Measurements from ENCODE around the gene SHISA2. TPM values are rescaled to one million over a fixed set of nuclear protein-coding genes. Genes with fewer than 3 reads are reported as not detected.

The SHISA2 gene
- total and polyA plus RNA-seq, 2 of the 13 experiments (the other 11 are each of a cell fraction or from before 2014, with no cell fraction given): not detected

DNA sequence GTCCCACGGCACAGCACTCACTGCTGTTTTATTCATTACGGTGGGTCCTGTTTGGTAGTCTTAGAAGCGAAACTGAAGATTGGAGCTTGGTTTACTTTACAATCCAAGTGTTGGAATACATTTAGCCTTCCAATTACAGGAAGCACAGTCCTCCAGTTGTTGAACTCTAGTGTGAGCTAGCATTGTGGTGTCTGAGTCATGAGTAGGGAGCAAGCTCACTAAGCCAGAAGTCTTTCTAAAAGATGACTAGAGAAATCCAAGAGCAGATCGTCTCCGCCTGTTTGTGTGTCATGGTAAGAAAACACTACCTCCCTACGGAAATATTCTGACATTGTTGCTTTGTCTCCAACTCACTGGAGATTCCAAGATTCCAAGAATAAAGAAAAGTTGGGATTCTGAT is 10.1 kb upstream of the SHISA2 start:
- DNase-seq (ENCODE audit: low spot score) (no peak), FAIRE-seq (no peak), ATAC-seq (no peak)
- H3K27me3 ChIP-seq (ENCODE audit: control insufficient read depth in 1 of 2, insufficient read depth in 2 of 2, low read length in 2 of 2): peaks cover 1 to 17% of the 10 kb centered on the region in 2 experiments; a peak in 2 of 5 replicates
- H3K4me1 ChIP-seq (ENCODE audit: insufficient read depth, low read length): no peaks in the 10 kb centered on the region
- no peaks in the 10 kb centered on the region for H3K79me2 ChIP-seq (ENCODE audit: insufficient read depth, low read length)
- no peak overlapping the region for H3K4me2 ChIP-seq (ENCODE audit: low read depth, low read length)
- ChIA-PET POLR2A (no interaction called here), CTCF (ENCODE audit: low intra/inter-chr PET ratio, low total read pairs) (interaction anchor here (1.8 kb wide), 1 partner anchor 487 kb away, joined by 13 read pairs; no protein-coding TSS in a partner anchor)
- in situ Hi-C loops (cut with HindIII; ENCODE audit: extremely low pct_ligation_motif_present, low pct_unique_long_range_greater_than_20kb): loop anchor here (5.0 kb wide), 1 partner anchor 490 kb away; no protein-coding TSS in a partner anchor
- no peak overlapping the region for H3K4me3 ChIP-seq (replicated peaks in 1 of 3; ENCODE audit: insufficient read depth in 1 of 3, low read depth in 2 of 3, low read length in 3 of 3)
- no peaks in the 10 kb centered on the region for H4K20me1 ChIP-seq (ENCODE audit: insufficient read depth, low read length)
- H2AFZ ChIP-seq (ENCODE audit: low read length): no peak overlapping the region
- intact Hi-C loops (cut with micrococcal nuclease; ENCODE audit: unreplicated experiment): no loop called here
- no peak overlapping the region for H3K27ac ChIP-seq (ENCODE audit: extremely low read length, insufficient read depth, low read length)
- WGBS (ENCODE audit: low lambda C conversion rate): 26% methylated on average over 6 of the region's 6 CpGs
- TF ChIP-seq, protein P1, sequence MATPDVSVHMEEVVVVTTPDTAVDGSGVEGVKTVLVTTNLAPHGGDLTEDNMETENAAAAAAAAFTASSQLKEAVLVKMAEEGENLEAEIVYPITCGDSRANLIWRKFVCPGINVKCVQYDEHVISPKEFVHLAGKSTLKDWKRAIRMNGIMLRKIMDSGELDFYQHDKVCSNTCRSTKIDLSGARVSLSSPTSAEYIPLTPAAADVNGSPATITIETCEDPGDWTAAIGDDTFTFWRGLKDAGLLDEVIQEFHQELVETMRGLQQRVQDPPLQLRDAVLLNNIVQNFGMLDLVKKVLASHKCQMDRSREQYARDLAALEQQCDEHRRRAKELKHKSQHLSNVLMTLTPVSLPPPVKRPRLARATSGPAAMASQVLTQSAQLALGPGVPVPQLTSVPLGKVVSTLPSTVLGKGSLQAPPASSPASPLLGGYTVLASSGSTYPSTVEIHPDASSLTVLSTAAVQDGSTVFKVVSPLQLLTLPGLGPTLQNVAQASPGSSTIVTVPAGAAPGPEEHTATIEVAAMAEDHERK (CRISPR knock-in tag; IDR thresholded peaks at IDR 0.05; ENCODE audit: low read depth): no peak
- TF ChIP-seq, protein P2, sequence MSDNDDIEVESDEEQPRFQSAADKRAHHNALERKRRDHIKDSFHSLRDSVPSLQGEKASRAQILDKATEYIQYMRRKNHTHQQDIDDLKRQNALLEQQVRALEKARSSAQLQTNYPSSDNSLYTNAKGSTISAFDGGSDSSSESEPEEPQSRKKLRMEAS (IDR thresholded peaks at IDR 0.05): no peak
- TF ChIP-seq, protein P3, sequence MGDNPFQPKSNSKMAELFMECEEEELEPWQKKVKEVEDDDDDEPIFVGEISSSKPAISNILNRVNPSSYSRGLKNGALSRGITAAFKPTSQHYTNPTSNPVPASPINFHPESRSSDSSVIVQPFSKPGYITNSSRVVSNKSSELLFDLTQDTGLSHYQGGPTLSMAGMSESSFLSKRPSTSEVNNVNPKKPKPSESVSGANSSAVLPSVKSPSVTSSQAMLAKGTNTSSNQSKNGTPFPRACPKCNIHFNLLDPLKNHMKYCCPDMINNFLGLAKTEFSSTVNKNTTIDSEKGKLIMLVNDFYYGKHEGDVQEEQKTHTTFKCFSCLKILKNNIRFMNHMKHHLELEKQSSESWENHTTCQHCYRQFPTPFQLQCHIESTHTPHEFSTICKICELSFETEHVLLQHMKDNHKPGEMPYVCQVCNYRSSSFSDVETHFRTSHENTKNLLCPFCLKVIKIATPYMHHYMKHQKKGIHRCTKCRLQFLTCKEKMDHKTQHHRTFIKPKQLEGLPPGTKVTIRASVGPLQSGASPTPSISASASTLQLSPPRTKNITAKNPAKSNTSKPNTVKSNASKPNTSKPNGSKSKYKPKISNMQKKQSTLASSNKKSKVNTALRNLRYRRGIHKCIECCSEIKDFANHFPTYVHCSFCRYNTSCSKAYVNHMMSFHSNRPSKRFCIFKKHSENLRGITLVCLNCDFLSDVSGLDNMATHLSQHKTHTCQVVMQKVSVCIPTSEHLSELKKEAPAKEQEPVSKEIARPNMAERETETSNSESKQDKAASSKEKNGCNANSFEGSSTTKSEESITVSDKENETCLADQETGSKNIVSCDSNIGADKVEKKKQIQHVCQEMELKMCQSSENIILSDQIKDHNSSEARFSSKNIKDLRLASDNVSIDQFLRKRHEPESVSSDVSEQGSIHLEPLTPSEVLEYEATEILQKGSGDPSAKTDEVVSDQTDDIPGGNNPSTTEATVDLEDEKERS (CRISPR knock-in tag; IDR thresholded peaks at IDR 0.05): no peak
- TF ChIP-seq ZNF44 (CRISPR knock-in tag; IDR thresholded peaks at IDR 0.05) (no peak), CHCHD3 (CRISPR knock-in tag; IDR thresholded peaks at IDR 0.05) (no peak), JUNB (CRISPR knock-in tag; IDR thresholded peaks at IDR 0.05; ENCODE audit: borderline replicate concordance) (no peak), ZNF792 (CRISPR knock-in tag; IDR thresholded peaks at IDR 0.05) (no peak), SP5 (CRISPR knock-in tag; IDR thresholded peaks at IDR 0.05; ENCODE audit: borderline replicate concordance, low read depth) (no peak), RFXANK (CRISPR knock-in tag; IDR thresholded peaks at IDR 0.05) (no peak)
- TF ChIP-seq, protein P4, sequence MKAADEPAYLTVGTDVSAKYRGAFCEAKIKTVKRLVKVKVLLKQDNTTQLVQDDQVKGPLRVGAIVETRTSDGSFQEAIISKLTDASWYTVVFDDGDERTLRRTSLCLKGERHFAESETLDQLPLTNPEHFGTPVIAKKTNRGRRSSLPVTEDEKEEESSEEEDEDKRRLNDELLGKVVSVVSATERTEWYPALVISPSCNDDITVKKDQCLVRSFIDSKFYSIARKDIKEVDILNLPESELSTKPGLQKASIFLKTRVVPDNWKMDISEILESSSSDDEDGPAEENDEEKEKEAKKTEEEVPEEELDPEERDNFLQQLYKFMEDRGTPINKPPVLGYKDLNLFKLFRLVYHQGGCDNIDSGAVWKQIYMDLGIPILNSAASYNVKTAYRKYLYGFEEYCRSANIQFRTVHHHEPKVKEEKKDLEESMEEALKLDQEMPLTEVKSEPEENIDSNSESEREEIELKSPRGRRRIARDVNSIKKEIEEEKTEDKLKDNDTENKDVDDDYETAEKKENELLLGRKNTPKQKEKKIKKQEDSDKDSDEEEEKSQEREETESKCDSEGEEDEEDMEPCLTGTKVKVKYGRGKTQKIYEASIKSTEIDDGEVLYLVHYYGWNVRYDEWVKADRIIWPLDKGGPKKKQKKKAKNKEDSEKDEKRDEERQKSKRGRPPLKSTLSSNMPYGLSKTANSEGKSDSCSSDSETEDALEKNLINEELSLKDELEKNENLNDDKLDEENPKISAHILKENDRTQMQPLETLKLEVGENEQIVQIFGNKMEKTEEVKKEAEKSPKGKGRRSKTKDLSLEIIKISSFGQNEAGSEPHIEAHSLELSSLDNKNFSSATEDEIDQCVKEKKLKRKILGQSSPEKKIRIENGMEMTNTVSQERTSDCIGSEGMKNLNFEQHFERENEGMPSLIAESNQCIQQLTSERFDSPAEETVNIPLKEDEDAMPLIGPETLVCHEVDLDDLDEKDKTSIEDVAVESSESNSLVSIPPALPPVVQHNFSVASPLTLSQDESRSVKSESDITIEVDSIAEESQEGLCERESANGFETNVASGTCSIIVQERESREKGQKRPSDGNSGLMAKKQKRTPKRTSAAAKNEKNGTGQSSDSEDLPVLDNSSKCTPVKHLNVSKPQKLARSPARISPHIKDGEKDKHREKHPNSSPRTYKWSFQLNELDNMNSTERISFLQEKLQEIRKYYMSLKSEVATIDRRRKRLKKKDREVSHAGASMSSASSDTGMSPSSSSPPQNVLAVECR (CRISPR knock-in tag; IDR thresholded peaks at IDR 0.05; ENCODE audit: borderline replicate concordance): no peak
- TF ChIP-seq, protein P5, sequence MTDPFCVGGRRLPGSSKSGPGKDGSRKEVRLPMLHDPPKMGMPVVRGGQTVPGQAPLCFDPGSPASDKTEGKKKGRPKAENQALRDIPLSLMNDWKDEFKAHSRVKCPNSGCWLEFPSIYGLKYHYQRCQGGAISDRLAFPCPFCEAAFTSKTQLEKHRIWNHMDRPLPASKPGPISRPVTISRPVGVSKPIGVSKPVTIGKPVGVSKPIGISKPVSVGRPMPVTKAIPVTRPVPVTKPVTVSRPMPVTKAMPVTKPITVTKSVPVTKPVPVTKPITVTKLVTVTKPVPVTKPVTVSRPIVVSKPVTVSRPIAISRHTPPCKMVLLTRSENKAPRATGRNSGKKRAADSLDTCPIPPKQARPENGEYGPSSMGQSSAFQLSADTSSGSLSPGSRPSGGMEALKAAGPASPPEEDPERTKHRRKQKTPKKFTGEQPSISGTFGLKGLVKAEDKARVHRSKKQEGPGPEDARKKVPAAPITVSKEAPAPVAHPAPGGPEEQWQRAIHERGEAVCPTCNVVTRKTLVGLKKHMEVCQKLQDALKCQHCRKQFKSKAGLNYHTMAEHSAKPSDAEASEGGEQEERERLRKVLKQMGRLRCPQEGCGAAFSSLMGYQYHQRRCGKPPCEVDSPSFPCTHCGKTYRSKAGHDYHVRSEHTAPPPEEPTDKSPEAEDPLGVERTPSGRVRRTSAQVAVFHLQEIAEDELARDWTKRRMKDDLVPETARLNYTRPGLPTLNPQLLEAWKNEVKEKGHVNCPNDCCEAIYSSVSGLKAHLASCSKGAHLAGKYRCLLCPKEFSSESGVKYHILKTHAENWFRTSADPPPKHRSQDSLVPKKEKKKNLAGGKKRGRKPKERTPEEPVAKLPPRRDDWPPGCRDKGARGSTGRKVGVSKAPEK (CRISPR knock-in tag; IDR thresholded peaks at IDR 0.05; ENCODE audit: borderline replicate concordance): no peak
- TF ChIP-seq, protein P6, sequence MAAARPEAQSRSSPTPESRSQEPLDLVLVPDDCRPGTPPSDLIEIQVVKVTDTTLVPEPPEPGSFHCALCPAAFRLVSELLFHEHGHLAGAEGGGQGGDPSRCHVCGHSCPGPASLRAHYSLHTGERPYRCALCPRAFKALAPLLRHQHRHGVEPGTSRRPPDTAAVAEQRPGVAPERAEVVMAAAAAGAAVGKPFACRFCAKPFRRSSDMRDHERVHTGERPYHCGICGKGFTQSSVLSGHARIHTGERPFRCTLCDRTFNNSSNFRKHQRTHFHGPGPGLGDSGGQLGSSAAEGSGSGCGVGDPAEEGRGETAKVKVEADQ (CRISPR knock-in tag; IDR thresholded peaks at IDR 0.05; ENCODE audit: borderline replicate concordance): no peak
- H3K36me3 ChIP-seq (replicated peaks in 1 of 2; ENCODE audit: control insufficient read depth in 1 of 2, insufficient read depth in 2 of 2, low read length in 2 of 2): no peaks in the 10 kb centered on the region
- BruUV-seq (replicated peaks): no TSS peak
- H3K9ac ChIP-seq (ENCODE audit: insufficient read depth, low read depth, low read length): no peak overlapping the region
- H3K9me3 ChIP-seq (ENCODE audit: low read length): no peaks in the 10 kb centered on the region

Data from HepG2 (cell line).